HAP-1 (cell line): ENCODE data around the gene TFR2.

Experiments used
- DNase-seq, 2 experiments: peaks; one replicate each; pipeline ENCODE4 v3.0.0-alpha.2; 2016 to 2020; ENCODE audit warnings: low spot score in 2 of 2
- H3K27me3 ChIP-seq: fragments of 250-450 bp; sonication (Bioruptor Pico); 2 replicates; pipeline ENCODE4 v1.5.1; 2020; ENCODE audit warnings: low read depth, mild to moderate bottlenecking, moderate library complexity
- H3K36me3 ChIP-seq: fragments of 250-450 bp; sonication (Bioruptor Pico); replicated peaks from 2 replicates; pipeline ENCODE4 v1.5.1; 2020; ENCODE audit warnings: mild to moderate bottlenecking
- H3K4me1 ChIP-seq: fragments of 250-450 bp; sonication (Bioruptor Pico); 2 replicates; pipeline ENCODE4 v1.5.1; 2020; ENCODE audit warnings: mild to moderate bottlenecking
- H3K4me3 ChIP-seq: fragments of 250-450 bp; sonication (Bioruptor Pico); 2 replicates; pipeline ENCODE4 v1.5.1; 2020; ENCODE audit warnings: mild to moderate bottlenecking, moderate library complexity
- H3K9me3 ChIP-seq: fragments of 250-450 bp; sonication (Bioruptor Pico); 2 replicates; pipeline ENCODE4 v1.5.1; 2020; ENCODE audit warnings: mild to moderate bottlenecking, moderate library complexity
- in situ Hi-C: fragments of 300-500 bp; cut with MboI; formaldehyde crosslinking; loops from 3 replicates; pipeline ENCODE4 v1.14.3; 2020; ENCODE audit warnings: low sequenced_read_pairs, inconsistent platforms, mixed read lengths

Gene TFR2

DNA sequence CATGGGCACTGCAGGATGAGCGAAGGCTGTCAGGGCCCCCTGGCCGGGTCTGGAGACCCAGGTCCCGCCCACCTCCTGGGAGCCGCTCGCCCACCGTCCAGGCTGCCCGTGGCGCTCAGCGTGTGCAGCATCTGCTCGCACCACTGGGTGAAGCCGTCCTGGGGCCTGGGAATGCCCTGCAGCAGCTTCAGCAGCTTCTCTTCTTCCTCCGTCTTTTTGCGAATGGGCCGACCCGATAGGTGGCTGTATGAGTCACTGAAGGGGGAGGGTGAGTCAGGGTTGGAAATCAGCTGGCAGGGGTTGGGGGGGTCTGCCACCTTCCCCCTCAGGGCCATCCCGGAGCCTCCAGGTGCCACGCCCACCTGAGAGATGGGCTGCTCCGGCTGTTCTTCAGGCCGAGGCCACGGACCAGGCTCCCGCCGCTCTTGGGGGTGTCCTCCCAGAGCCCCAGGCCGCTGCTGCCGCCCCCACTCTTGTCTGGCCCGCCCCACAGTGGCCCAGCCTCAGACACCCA lies 40.9 kb upstream of the TFR2 start:
- Histone ChIP-seq H3K4me1 (no peaks in the 10 kb centered on the region), H3K27me3 (no peaks in the 10 kb centered on the region), H3K4me3 (no peak overlapping the region), H3K36me3 (peaks cover 94% of the 10 kb centered on the region), H3K9me3 (no peaks in the 10 kb centered on the region)
- in situ Hi-C loops, result no loop called here
- no peak for DNase-seq

DNA sequence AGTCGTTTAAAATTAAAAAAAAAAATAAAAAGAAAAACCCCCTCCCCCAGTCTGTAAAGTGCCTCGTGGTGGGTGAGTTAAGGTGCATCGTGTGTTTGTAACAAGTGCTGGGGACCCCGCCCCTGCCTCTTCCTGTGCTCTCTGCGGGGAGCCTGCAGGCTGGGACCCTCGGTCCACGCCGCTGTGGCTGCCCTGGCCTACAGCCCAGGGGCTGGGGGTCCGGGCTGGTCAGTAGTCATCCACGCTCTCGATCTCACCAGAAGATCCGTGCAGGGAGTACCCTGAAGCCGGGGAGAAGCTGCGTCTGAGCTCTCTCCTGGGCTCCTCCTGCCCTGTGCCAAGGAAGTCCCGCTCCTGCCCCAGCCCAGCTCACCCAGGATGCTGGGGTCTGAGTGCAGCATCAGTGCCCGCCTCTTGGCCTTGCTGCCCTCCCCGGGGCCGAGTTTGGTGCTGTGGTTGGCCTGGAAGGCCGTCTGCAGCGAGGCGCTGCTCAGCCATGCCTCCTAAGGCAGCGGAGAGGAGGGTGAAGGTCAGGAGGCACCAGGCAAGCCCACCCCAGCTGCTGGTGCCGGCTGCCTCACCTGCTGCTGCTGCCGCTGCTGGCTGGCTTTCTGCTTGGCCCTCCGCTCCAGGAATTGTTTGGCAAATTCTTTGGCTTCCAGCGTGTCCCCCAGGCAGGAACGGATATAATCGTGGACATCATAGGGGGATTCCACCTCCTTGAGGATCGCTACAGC lies 40.3 kb upstream of the TFR2 start:
- no peak for DNase-seq
- in situ Hi-C loops, result no loop called here
- peaks cover 94% of the 10 kb centered on the region for H3K36me3 ChIP-seq

DNA sequence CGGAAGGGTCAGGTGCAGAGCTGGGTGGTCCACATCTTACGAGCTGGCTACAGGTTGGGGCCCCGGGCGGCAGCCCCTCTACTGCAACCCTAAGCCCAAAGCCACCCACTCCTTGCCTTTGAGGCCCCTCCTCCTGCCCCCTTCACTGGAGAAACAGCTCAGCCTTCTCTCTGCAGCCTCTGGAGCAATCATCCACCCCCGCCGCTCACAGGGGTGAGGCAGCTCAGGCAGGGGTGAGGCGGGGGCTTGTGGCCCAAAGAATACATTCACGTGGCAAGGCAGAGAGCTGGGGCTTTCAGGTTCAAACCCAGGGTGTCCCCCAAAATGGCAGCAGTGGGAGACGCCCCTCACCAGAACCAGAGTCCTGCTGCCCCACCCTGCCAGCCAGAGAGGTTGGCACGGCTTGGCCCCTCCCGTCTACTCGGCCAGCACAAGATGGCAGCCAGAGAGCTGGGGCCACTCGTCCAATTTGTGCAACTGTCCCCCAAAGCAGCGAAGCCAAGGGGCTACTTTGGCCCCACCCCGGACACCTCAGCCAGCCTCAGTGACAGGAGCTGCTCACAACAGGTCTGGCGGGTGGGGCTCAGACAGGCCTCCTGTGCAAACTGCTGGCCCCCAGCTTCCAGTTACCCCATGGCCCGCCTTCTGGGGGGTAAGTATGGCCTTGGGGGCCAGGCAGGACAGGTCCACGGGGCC lies 39.4 kb upstream of the TFR2 start:
- Histone ChIP-seq H3K36me3 (peaks cover 90% of the 10 kb centered on the region), H3K9me3 (no peaks in the 10 kb centered on the region), H3K27me3 (no peaks in the 10 kb centered on the region), H3K4me1 (no peaks in the 10 kb centered on the region), H3K4me3 (no peak overlapping the region)
- in situ Hi-C loops, result no loop called here
- DNase-seq, result no peak

More for the DNA sequence above, 40.3 kb upstream of the TFR2 start:
- no peak overlapping the region for H3K4me3 ChIP-seq
- no peaks in the 10 kb centered on the region for H3K9me3 ChIP-seq
- H3K4me1 ChIP-seq, result no peaks in the 10 kb centered on the region
- H3K27me3 ChIP-seq, result no peaks in the 10 kb centered on the region

DNA sequence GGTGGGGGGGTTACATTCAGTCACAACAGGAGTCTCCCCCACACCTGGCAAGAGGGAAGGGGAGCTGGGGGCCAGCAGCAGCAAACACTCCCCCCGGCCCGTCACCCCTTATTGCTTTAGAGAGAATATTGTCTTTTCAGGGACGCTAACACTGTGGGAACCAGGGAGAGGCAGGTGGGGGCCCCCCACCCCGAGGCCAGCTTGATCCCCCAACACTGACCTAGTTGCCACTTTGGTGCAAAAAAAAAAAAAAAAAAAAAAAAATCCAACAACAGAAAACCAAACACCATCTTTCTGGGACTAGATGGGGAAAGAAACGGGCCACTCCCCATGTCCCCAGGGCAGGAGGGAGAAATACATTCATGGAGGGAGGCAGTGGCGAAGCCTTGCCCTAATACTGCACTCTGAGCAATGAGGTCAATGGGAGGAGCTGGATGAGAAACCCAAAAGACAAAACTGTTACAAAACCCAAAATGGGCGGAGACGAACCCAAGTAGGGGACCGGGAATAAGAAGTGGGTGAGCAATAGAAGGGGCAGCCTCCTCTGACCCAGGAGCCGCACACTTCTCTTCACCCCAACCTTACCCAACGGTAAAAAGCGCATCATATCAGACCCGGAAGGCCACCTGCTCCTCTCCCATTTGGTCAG lies 38.7 kb upstream of the TFR2 start:
- DNase-seq, result no peak
- in situ Hi-C loops, result no loop called here
- Histone ChIP-seq H3K36me3 (peaks cover 83% of the 10 kb centered on the region), H3K4me3 (no peak overlapping the region), H3K4me1 (no peaks in the 10 kb centered on the region), H3K27me3 (no peaks in the 10 kb centered on the region), H3K9me3 (no peaks in the 10 kb centered on the region)

DNA sequence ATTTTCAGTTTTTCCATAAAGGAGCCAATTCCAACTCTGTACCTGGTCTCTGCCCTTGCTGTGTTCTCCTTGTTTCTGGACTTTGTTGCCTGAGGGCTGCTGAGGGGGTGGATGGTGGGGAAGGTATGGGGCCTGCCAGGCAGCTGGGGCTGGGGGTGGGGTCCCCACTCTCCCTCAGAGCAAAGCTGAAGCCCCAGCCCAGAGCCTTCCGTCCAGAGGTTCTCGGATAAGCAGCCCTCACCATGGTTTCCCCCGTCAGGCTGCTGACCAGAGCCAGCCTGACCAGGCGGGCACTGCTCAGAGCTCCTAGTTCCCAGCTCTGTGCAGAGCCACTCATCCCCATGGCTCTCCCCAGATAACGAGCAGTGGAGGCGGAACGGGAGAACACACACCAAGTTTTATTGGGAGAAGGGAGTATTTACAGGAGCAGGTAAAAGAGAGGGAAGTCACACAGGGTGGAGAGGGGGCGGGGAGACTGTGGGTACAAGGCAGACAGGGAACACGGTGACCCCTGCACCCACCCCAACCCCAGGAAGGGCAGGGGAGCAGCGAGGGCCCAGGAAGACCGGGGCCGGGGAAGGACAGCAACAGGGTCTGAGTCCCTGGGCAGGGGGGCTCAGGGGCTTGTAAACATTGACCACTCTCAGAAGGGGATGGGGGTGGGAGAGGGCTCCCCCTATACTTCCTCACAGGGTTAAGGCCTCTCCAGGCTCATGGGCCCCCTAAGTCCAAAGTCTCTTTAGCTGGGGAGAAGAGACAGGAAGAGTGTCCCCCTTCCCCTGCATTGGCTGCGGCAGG lies 38.0 kb upstream of the TFR2 start:
- H3K9me3 ChIP-seq, result no peaks in the 10 kb centered on the region
- H3K36me3 ChIP-seq, result peaks cover 76% of the 10 kb centered on the region
- no peak overlapping the region for H3K4me3 ChIP-seq
- in situ Hi-C loops, result no loop called here
- H3K4me1 ChIP-seq, result no peaks in the 10 kb centered on the region
- no peak for DNase-seq
- H3K27me3 ChIP-seq, result no peaks in the 10 kb centered on the region

DNA sequence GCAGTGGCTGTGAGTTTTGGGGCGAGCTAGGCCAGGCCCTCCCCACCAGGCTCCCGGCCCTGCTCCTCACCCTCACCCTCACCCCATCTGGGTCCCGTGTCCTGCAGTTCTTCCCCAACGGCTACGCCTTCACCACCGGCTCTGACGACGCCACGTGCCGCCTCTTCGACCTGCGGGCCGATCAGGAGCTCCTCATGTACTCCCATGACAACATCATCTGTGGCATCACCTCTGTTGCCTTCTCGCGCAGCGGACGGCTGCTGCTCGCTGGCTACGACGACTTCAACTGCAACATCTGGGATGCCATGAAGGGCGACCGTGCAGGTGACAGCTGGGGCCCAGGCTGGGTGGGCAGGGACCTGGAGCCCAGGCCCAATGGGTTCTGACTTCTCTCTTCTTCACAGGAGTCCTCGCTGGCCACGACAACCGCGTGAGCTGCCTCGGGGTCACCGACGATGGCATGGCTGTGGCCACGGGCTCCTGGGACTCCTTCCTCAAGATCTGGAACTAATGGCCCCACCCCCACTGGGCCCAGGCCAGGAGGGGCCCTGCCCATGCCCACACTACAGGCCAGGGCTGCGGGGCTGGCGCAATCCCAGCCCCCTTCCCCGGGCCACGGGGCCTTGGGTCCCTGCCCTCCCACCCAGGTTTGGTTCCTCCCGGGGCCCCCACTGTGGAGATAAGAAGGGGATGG lies 37.1 kb upstream of the TFR2 start:
- peaks cover 67% of the 10 kb centered on the region for H3K36me3 ChIP-seq
- no peak for DNase-seq
- H3K4me1 ChIP-seq, result no peaks in the 10 kb centered on the region
- H3K4me3 ChIP-seq, result no peak overlapping the region
- H3K27me3 ChIP-seq, result no peaks in the 10 kb centered on the region
- in situ Hi-C loops, result no loop called here
- H3K9me3 ChIP-seq, result no peaks in the 10 kb centered on the region

DNA sequence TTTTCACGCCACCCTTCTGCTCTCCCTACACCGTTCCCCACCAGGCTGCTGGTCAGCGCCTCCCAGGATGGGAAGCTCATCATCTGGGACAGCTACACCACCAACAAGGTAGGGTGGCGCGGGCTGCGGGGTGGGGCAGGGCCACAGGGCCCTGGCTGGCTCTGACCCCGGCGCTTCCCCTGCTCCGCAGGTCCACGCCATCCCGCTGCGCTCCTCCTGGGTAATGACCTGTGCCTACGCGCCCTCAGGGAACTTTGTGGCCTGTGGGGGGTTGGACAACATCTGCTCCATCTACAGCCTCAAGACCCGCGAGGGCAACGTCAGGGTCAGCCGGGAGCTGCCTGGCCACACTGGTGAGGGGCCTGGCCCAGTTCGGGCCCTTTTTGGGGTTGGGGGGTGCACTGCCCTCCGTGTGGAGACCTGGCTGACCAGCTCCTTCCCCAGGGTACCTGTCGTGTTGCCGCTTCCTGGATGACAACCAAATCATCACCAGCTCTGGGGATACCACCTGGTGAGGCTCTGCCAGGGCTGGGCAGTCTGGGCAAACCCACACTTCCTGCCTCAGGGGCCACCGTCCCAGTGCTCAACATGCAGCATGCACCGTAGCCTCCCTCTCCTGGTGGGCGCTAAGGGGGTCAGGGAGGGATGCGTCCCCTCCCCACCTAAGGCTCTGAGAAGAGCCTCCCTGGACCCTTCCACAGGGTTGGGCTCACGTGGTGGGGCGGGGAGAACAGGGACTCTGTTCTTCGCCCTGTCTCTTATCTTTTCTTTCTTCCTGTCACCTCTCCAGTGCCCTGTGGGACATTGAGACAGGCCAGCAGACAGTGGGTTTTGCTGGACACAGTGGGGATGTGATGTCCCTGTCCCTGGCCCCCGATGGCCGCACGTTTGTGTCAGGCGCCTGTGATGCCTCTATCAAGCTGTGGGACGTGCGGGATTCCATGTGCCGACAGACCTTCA lies 36.2 kb upstream of the TFR2 start:
- H3K27me3 ChIP-seq, result no peaks in the 10 kb centered on the region
- H3K4me1 ChIP-seq, result peaks cover 4% of the 10 kb centered on the region
- H3K4me3 ChIP-seq, result no peak overlapping the region
- in situ Hi-C loops, result no loop called here
- peaks cover 58% of the 10 kb centered on the region for H3K36me3 ChIP-seq
- no peak for DNase-seq
- no peaks in the 10 kb centered on the region for H3K9me3 ChIP-seq

DNA sequence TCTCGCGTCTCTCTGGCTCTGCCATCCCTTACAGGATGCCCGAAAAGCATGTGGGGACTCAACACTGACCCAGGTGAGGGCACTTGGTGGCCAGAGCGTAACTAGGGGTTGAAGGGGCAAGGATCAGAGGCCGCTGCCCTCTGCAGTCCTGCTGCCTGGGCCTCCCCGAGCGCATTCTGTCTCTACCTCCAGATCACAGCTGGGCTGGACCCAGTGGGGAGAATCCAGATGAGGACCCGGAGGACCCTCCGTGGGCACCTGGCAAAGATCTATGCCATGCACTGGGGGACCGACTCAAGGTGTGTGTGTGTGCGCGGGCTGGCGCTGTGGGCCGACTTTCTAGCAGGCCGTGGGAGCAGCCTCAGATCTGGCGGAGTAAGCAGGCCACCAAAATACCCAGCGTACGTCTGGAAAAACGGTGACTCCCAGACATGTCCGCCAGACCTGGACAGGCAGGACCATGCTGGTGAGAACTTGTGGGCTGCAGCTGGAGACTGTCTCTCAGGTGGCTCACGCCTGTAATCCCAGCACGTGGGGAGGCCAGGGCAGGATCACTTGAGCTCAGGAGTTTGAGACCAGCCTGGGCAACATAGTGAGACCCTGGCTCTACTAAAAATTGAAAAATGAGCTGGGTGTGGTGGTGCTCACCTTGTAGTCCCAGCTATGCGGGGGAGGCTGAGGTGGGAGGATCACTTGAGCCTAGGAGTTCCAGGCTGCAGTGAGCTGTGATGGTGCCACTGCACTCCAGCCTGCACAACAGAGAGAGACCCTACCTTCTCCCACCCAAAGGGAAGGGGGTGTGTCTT lies 35.4 kb upstream of the TFR2 start:
- Histone ChIP-seq H3K9me3 (no peaks in the 10 kb centered on the region), H3K36me3 (peaks cover 50% of the 10 kb centered on the region), H3K4me1 (peaks cover 4% of the 10 kb centered on the region), H3K4me3 (peak overlapping the region; percentile 97), H3K27me3 (no peaks in the 10 kb centered on the region)
- in situ Hi-C loops, result no loop called here
- DNase-seq, result no peak

DNA sequence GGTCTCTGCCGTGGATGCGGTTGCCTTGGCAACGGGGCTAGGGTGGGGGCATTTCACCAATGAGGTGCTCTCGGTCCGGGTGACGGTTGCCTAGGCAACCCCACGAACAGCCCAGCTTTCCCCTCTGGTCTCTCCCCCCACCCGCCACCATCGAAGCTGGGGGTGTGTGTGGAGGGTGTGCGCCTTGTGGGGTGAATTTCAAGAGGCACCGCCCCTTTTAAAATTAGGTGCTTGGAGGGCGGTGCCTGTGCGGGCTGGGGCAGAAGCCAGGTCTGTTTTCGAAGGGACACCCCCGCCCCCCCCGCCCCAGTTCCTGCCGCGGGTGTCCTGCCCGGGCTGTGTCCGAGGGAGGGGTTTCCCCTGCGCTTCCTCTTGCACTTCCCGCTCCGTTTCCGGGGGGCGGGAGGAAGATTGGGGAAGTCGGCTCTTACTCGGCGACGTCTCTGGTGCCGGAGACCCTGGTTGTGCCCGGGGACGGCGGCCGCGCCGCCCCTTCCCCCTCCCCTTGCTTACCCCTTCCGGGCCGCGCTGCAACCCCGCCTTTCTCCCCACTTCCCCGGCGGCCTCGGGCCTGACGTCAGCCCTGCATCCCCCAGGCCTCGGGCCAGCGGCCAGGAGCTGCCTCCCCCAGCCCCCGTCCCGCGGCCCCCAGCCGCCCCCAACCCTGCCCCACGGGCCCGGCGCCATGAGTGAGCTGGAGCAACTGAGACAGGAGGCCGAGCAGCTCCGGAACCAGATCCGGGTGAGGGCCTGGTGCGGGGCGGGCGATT lies 34.4 kb upstream of the TFR2 start:
- in situ Hi-C loops, result no loop called here
- H3K4me1 ChIP-seq, result peaks cover 4% of the 10 kb centered on the region
- peak overlapping the region; percentile 97 for H3K4me3 ChIP-seq
- H3K9me3 ChIP-seq, result no peaks in the 10 kb centered on the region
- no peaks in the 10 kb centered on the region for H3K27me3 ChIP-seq
- peak; percentile 48 to 83 for DNase-seq
- peaks cover 43% of the 10 kb centered on the region for H3K36me3 ChIP-seq

DNA sequence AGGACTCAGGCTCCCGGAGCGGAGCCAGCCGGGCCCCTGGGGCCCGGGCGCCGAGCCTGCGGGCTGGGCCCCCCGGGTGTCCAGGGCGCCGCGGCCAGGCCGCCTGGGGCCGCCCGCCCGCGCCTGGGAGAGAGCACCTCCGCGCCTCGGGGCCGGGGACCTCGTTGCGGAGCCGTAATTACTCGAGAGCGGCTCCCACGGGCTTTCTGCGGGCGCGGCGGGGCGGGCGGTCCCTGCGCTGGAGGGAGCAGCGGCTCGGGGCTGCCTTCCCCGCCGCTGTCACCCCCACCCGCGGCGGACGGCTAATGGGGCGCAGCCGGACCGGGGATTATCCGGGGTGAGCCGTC lies 33.7 kb upstream of the TFR2 start:
- in situ Hi-C loops, result no loop called here
- no peaks in the 10 kb centered on the region for H3K27me3 ChIP-seq
- peak overlapping the region; percentile 97 for H3K4me3 ChIP-seq
- H3K9me3 ChIP-seq, result no peaks in the 10 kb centered on the region
- peaks cover 4% of the 10 kb centered on the region for H3K4me1 ChIP-seq
- DNase-seq, result peak in 1 of 2 experiments; percentile 51
- peaks cover 36% of the 10 kb centered on the region for H3K36me3 ChIP-seq

DNA sequence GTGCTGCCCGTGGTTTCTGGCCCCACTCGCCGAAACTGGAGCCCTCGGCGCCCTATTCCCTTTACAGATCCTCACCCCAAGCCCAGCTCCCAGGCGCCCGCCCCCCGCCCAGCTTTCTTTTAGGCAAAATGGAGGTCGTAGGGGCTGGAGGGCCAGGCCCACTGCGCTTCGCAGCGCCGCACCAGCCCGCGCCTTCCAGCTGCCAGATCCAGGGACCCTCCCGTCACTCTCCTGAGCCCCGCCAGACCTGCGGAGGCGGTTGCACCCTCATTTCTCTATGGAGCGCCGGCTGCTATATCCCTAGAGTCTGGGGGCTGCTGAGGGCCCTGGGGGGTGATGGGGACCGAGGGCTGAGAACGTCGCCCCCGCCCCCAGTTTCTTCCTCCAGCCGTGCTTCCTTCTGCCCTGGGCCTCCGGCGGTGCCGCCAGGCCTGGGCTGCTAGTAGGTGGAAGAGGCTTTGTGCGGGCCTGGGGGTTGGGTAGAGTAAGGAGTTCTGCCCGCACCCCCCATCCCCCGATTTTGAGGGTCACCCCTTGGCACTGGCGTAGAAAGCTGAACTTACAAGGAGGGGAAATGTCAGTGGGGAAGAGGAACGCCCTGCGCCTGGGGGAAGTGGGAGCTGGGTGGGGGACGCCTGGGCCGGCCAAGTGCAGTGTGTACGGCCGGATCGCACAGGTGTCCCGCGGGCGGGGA lies 33.2 kb upstream of the TFR2 start:
- H3K9me3 ChIP-seq, result no peaks in the 10 kb centered on the region
- H3K27me3 ChIP-seq, result no peaks in the 10 kb centered on the region
- H3K4me3 ChIP-seq, result peak overlapping the region; percentile 97
- in situ Hi-C loops, result no loop called here
- H3K4me1 ChIP-seq, result peaks cover 4% of the 10 kb centered on the region
- peak in 1 of 2 experiments; percentile 45 for DNase-seq
- peaks cover 33% of the 10 kb centered on the region for H3K36me3 ChIP-seq
